GM18502 (cell line): ENCODE data around the gene TBC1D32.

Source experiments
- ATAC-seq: cut with Tn5 transposase; IDR thresholded peaks from one replicate; pipeline ENCODE4 v1.9.1; 2021; ENCODE audit warnings: mild to moderate bottlenecking; ENCODE audit not compliant: unreplicated experiment, poor library complexity

TBC1D32 gene

DNA sequence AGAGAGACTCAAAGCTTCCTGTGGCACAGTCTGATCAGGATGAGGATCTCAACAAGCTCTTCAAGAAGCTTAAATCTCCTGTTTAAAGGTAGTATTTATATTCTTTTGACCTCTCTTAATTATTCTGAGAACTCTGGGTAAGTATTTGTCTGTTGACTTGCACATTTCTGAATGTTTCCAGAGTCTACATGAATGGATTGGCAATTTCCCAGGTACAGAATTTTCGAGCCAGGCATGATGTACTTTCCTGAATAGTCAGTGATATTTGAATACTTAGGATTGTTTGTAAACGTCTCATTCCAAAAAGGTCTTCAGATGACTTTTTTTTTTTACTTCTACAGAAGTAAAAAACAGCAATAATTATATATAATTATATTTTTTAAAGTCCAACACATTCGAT lies 293.4 kb downstream of the TBC1D32 start:
- ATAC-seq = no peak

DNA sequence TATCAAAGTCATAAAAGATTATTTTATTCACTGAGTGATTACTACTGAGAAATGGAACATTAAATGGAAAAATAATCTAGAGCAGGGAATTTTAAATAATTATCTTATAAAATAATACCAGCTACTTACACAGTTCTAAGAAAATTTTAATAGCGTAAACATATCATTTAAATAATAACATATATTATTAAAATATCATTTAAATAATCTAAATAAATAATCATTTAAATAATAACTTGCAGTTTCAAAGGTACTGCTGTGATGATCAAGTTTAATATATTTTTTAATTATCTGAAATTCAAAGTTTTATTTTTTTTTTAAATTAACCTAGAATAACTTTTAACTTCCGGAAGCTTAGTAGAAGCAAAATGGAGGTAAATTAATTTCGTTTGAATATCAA lies 301.2 kb downstream of the TBC1D32 start:
- no peak for ATAC-seq

- no peak for ATAC-seq
Observed at GRCh38 chr6:121032268-121033006, 301.8 kb downstream of the TBC1D32 start.
